KMS-11 (cell line): Measurements from ENCODE around the gene GSS.

Experiments
- H2AFZ ChIP-seq: fragments of 200-600 bp; sonication (generic); 2 replicates; pipeline ENCODE4 v1.6.1; 2016; ENCODE audit warnings: antibody characterized with exemption, mixed run types, low read depth
- H3K27ac ChIP-seq: fragments of 200-600 bp; sonication (generic); 2 replicates; pipeline ENCODE4 v1.6.1; 2016; ENCODE audit warnings: mild to moderate bottlenecking, mixed run types
- H3K27me3 ChIP-seq: fragments of 200-600 bp; sonication (generic); 2 replicates; pipeline ENCODE4 v1.6.1; 2017; ENCODE audit warnings: mild to moderate bottlenecking, low read depth, mixed run types, moderate library complexity; ENCODE audit not compliant: insufficient read depth
- H3K36me3 ChIP-seq: fragments of 200-600 bp; sonication (generic); 2 replicates; pipeline ENCODE4 v1.6.1; 2017; ENCODE audit warnings: mild to moderate bottlenecking, mixed run types; ENCODE audit not compliant: insufficient read depth
- H3K4me1 ChIP-seq: fragments of 200-600 bp; sonication (generic); 2 replicates; pipeline ENCODE4 v1.6.1; 2016; ENCODE audit warnings: mild to moderate bottlenecking, low read depth, mixed run types; ENCODE audit not compliant: poor library complexity, severe bottlenecking
- H3K4me2 ChIP-seq: fragments of 200-600 bp; sonication (generic); 2 replicates; pipeline ENCODE4 v1.7.0; 2016; ENCODE audit warnings: mild to moderate bottlenecking, mixed run types
- H3K4me3 ChIP-seq: fragments of 200-600 bp; sonication (generic); IDR thresholded peaks from 2 replicates; pipeline ENCODE4 v1.6.1; 2017; ENCODE audit warnings: low read depth, low read length, mixed read lengths; ENCODE audit not compliant: insufficient read depth
- H3K79me2 ChIP-seq: fragments of 200-600 bp; sonication (generic); 2 replicates; pipeline ENCODE4 v1.6.1; 2016; ENCODE audit warnings: low read depth, mixed run types; ENCODE audit not compliant: insufficient read depth
- H3K9ac ChIP-seq: fragments of 200-600 bp; sonication (generic); 2 replicates; pipeline ENCODE4 v1.6.1; 2016; ENCODE audit warnings: mild to moderate bottlenecking, mixed run types
- H4K20me1 ChIP-seq: fragments of 200-600 bp; sonication (generic); 2 replicates; pipeline ENCODE4 v1.6.1; 2016; ENCODE audit warnings: mild to moderate bottlenecking, mixed run types; ENCODE audit not compliant: insufficient read depth
- TF ChIP-seq, protein P1 (sequence below): fragments of 200-600 bp; sonication (generic); conservative IDR thresholded peaks from 2 replicates; pipeline ENCODE4 v1.6.1; 2017; ENCODE audit warnings: low read depth, mild to moderate bottlenecking, antibody characterized with exemption, low read length, moderate library complexity, mixed read lengths

The GSS gene

DNA sequence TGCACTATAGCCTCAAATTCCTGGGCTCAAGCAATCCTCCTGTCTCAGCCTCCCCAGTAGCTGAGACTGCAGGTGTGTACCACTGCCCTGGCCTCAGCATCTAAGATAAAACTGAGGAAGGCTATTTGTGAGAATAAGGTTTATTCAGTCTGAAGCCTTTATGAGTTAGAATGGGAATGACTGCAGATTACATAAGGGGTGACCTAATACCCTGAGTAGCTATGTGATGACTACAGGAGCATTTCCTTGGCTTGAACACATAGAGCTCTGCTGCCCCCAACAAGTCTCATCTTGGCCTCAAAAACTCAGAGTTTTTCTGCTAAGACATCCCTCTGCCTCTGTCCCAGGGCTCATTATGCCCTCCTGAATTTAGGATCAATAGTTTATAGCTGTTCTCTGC, 7.6 kb downstream of the GSS start:
- H3K4me1 ChIP-seq = peaks cover 12% of the 10 kb centered on the region
- no peaks in the 10 kb centered on the region for H3K79me2 ChIP-seq
- no peaks in the 10 kb centered on the region for H3K27me3 ChIP-seq
- TF ChIP-seq, protein P1, sequence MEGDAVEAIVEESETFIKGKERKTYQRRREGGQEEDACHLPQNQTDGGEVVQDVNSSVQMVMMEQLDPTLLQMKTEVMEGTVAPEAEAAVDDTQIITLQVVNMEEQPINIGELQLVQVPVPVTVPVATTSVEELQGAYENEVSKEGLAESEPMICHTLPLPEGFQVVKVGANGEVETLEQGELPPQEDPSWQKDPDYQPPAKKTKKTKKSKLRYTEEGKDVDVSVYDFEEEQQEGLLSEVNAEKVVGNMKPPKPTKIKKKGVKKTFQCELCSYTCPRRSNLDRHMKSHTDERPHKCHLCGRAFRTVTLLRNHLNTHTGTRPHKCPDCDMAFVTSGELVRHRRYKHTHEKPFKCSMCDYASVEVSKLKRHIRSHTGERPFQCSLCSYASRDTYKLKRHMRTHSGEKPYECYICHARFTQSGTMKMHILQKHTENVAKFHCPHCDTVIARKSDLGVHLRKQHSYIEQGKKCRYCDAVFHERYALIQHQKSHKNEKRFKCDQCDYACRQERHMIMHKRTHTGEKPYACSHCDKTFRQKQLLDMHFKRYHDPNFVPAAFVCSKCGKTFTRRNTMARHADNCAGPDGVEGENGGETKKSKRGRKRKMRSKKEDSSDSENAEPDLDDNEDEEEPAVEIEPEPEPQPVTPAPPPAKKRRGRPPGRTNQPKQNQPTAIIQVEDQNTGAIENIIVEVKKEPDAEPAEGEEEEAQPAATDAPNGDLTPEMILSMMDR = no peak
- no peak overlapping the region for H3K4me3 ChIP-seq
- H3K27ac ChIP-seq = no peak overlapping the region
- H4K20me1 ChIP-seq = no peaks in the 10 kb centered on the region
- no peak overlapping the region for H3K4me2 ChIP-seq
- H3K36me3 ChIP-seq = no peaks in the 10 kb centered on the region
- H2AFZ ChIP-seq = no peak overlapping the region
- H3K9ac ChIP-seq = no peak overlapping the region

DNA sequence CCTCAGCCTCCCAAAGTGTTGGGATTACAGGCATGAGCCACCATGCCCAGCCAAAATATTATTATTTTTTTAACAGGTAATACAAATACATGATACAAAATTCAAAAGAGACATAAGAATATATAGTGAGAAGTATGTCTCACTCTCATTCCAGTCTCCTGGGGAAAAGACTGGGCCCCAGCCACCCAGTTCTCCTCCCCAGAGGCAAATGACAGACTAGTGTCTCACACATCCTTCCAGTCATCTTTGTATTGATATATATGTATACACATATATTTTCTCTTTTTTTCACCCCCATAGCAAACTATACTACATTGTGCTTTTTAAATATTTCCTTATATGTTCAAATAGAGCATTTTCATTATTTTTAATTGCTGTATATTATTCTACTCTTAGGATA, 8.3 kb downstream of the GSS start:
- Histone ChIP-seq H3K27me3 (no peaks in the 10 kb centered on the region), H3K9ac (no peak overlapping the region), H2AFZ (no peak overlapping the region), H4K20me1 (no peaks in the 10 kb centered on the region), H3K4me2 (no peak overlapping the region), H3K4me1 (peaks cover 12% of the 10 kb centered on the region), H3K36me3 (no peaks in the 10 kb centered on the region), H3K79me2 (no peaks in the 10 kb centered on the region), H3K4me3 (no peak overlapping the region), H3K27ac (no peak overlapping the region)
- TF ChIP-seq, protein P1 = no peak

DNA sequence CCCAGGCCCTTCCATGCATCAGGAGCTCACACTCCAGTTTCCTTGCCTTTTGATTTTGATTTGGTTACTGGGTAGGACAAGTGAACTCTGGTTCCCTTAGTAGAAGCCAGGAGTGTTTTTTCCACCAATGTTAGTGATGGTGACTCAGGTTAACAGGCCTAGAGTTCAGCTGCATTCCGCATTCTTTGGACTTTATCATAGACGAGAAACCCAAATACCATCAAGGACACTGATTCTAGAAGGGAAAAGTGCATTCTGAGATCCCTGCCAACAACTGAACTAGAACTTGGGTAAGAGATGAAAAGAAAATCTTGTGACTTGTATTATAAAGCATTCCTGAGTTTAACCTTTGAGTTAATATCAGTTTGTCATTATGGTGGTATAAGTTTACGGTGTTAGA, 8.9 kb downstream of the GSS start:
- no peak overlapping the region for H3K4me3 ChIP-seq
- H3K79me2 ChIP-seq = no peaks in the 10 kb centered on the region
- H3K27ac ChIP-seq = no peak overlapping the region
- H3K36me3 ChIP-seq = no peaks in the 10 kb centered on the region
- no peak overlapping the region for H3K9ac ChIP-seq
- no peak overlapping the region for H2AFZ ChIP-seq
- peaks cover 9% of the 10 kb centered on the region for H3K4me1 ChIP-seq
- H4K20me1 ChIP-seq = no peaks in the 10 kb centered on the region
- H3K27me3 ChIP-seq = no peaks in the 10 kb centered on the region
- no peak overlapping the region for H3K4me2 ChIP-seq
- TF ChIP-seq, protein P1 = no peak

DNA sequence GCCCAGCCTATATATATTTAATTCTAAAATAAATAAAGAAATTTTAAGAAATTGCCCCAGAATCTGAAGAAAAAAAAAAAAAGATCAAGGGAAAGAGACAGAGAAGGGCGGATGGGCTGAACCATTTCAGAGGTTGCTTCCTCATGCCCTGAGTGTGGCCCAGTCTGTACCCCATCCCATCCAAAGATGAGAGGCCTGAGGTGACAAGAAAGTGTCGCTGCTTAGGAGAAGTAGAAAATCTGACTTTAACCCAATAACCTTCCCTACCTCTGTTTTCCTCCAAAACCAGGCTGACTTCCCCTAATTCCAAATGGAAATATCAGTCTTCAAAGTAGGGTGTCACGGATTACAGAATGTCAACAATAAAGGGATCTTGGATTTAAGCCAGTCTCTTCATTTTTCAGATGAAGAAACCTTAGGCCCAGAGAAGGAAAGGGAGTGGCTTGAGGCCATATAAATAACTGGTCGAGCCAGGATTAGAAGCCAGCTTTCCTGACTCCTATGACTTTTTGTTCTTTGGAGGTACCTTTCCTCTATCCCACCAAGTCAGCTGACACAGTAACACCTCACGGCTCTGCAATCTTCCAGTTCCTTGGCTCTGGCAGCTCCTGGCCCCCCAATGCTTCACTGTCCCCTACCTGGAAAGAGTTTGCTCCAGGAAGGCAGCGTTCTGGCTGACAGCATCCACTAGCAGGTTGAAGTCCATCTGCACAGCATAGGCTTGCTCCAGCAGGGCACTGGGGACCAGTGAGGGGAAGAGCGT, 10.1 kb downstream of the GSS start:
- no peak overlapping the region for H3K4me3 ChIP-seq
- no peaks in the 10 kb centered on the region for H3K27me3 ChIP-seq
- no peak overlapping the region for H2AFZ ChIP-seq
- H3K9ac ChIP-seq = no peak overlapping the region
- TF ChIP-seq, protein P1 = no peak
- H3K4me1 ChIP-seq = peaks cover 9% of the 10 kb centered on the region
- no peak overlapping the region for H3K4me2 ChIP-seq
- H3K27ac ChIP-seq = no peak overlapping the region
- no peaks in the 10 kb centered on the region for H3K79me2 ChIP-seq
- H3K36me3 ChIP-seq = no peaks in the 10 kb centered on the region
- no peaks in the 10 kb centered on the region for H4K20me1 ChIP-seq
